Inflammatory macrophage treated with lipopolysaccharide for 4 hours (primary cell): ENCODE measurements around the gene RBM38.
"Not testable (repeated sequence)": the region's sequence is repeated elsewhere in the genome, so short reads cannot be mapped to it uniquely, and the experiment has no call there.

Experiments used
- DNase-seq: peaks from one replicate; pipeline ENCODE4 v3.0.0-alpha.2; 2020

RBM38 gene

GRCh38 chr20:57405236-57406016 lies 14.2 kb downstream of the RBM38 start:
- no peak for DNase-seq

- DNase-seq = no peak
Measured at GRCh38 chr20:57407541-57407956, 16.4 kb downstream of the RBM38 start.

- DNase-seq = no peak
Measured at GRCh38 chr20:57408131-57408530, 16.9 kb downstream of the RBM38 start.

DNA sequence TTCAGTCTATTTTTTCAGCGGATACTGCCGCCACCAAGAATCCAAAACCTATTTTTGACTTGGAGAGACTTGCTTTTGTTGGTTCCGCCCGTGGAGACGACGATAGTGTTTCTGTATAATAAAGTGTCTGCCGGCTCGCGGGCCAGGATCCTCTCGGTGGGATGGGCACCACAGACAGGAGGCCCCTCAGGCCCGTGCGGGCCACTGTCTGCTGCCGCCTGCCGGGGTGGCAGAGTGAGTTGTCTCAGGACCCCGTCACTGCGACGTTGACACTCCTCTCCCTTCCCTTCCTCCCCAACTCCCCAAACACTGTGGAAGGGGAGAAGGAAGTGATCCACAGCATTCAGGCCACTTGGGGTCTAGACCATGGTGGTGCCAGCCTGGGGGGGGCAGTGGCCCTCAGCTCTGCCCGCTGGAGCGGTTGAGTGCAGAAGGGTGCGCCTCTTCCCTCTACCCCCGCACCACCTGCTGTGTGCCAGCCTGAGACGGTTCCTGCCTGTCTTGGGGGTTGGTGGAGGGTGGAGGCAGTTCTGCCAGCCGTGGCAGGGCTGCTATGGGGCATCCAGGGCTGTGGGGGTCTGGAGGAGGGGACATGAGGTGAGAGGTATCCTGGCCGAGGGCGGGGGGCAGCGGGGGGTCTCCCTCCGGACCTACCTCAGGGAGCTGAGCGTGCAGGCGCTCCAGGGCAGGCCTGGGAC lies 17.5 kb downstream of the RBM38 start:
- no peak for DNase-seq

- no peak for DNase-seq
Measured at GRCh38 chr20:57409316-57409671, 18.1 kb downstream of the RBM38 start.

DNA sequence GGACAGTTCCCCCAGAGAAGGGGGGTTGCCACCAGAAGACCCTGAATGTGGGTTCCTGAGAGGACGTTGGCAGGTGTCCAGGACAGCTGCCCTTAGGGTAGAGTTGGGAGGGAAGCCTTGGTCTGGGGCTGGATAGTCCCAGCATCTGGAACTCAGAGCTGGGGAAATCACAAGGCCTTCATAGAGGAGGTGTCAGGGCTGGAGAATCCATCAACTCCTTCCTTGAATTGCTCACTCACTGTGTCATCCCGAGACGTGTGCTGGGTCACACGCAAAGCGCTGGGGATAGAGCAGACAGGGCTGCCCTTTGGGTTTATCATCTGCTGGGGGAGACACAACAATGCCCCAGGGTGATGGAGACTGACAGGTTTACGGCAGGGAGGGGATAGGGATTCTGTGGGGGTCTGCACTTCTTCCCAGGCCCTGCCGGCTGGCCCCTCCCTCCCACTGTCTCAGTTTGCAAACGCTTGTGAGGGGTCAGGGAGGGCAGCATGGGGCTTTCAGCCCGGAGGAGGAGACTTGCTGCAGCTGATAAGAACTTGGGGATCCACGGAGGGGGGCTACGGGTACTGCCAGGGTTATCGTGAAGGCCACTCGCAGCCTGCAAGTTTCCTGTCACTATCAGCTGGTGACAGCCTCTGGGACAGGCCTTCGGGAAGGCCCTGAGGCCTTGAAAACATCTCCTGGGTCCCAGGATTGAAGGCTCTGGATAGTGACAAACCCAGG lies 18.6 kb downstream of the RBM38 start:
- no peak for DNase-seq

DNA sequence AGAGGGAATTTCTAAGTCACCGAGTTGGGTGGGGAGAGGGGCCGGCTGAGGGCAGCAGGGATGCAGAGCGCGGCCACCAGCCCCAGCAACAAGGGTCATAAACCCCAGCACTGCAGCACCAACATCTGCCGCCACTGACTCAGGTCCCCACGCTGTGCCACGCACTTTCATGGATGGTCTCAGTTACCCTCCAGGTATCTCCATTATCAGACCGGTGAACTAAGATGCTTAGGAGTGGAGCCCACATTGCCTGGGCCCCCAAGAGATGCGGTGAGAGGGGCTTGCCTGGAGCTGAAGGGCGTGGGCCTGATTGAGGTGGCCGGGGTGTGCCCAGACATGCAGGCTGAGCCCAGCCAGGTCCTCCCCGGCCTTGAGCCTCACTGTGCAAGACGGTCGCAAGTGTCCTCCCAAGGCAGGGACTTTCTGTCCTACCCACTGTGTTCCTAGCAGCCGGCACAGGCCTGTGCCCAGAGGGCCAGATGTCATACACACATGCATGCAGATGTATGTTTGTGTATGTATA lies 19.3 kb downstream of the RBM38 start:
- DNase-seq = no peak

GRCh38 chr20:57410924-57411323 lies 19.7 kb downstream of the RBM38 start:
- DNase-seq = no peak

DNA sequence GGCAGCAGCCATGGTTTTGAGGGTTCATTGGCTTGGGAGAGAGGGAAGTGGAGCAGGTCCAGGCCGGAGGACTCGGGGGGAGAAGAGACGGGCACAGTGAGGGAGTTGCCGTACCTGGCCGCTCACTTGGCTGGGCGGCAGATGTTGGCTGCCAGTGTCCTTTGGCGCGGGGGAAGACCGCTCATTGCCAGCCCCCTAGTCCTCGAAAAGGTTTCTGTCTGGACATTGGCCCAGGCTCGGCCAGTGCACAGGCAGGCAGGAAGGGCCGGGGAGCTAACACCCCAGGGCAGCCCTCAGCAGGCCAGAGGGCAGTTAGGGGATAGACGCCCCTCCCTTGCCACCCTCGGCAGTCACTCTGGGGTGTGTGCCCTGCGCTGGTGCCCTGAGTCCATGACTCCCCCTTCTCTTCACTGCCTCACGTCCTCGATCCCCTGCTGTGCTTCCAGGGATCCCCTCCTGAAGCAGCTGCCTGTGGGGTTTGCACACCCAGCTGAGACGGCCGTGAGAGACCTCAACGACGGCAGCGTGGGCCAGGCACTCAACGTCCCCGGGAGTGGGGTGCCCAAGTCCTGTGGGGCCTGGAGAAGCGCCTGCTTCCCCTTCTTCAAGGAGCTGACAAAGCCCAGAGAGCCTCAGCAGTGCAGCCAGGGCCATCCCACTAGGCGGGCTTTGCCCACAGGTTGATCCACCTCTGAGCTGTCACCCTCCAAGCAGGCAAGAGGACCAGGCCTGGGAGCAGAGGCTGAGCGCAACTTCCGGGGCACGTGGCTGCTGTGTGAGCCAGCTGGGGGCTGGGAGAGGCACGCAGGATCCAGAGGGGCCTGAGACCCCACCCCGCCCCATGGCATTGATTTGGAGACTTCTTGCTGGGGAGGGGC lies 20.4 kb downstream of the RBM38 start:
- DNase-seq = no peak

- DNase-seq = no peak
Measured at GRCh38 chr20:57412347-57413029, 21.3 kb downstream of the RBM38 start.

- DNase-seq = no peak
Measured at GRCh38 chr20:57413986-57414385, 22.8 kb downstream of the RBM38 start.

DNA sequence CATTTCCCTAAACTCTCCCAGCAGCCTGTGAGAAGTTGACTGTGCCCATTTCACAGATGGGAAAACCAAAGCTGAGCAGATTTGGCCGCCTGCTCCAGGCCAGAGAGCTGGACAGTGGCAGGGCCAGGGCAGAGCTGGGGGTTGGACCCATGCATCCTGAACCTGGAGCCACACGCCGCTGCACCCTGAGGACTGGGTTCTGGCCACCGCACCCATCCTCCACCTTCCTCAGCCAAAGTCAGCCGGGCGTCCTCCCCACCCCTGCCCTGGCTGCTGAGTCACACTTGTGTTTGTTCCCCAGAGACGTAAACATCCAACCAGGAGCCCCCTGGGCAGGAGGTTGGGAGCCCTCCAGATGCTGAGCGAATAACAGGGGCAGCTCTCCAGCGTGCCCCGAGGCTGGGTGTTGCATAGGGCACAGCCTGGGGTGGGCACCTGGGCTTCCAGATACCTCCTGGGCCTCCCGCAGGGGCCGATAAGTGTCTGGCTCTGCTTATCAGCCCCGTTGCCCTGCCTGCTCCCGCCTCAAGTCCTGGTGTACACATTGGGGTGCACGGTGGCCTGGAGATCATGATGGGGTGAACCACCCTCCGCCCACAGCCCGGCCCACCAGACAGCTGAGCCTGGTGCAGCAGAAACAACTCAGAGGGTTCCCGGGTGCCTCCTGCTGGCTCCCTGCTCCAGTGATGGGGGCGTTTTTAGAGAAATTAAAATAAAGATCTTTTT lies 23.8 kb downstream of the RBM38 start:
- no peak for DNase-seq

DNA sequence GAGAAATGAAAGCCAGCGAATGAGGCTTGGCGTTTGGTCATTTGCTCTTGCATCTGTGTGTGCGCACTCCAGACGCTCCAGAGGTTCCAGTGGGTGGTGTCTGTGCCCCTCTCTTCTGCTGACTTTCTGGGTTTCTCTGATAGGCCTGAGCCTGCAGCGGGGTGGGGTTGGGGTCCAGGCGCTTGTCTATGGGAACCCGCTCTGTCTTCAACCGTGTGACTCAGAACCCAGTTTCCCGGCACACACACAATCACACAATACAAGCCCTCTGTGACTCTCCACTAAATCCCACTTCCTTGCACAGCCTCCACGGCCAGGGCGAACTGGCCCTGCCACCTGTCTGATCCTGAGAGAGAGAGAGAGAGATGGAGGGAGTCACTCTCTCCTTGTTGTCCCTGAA lies 24.6 kb downstream of the RBM38 start:
- DNase-seq = no peak

DNA sequence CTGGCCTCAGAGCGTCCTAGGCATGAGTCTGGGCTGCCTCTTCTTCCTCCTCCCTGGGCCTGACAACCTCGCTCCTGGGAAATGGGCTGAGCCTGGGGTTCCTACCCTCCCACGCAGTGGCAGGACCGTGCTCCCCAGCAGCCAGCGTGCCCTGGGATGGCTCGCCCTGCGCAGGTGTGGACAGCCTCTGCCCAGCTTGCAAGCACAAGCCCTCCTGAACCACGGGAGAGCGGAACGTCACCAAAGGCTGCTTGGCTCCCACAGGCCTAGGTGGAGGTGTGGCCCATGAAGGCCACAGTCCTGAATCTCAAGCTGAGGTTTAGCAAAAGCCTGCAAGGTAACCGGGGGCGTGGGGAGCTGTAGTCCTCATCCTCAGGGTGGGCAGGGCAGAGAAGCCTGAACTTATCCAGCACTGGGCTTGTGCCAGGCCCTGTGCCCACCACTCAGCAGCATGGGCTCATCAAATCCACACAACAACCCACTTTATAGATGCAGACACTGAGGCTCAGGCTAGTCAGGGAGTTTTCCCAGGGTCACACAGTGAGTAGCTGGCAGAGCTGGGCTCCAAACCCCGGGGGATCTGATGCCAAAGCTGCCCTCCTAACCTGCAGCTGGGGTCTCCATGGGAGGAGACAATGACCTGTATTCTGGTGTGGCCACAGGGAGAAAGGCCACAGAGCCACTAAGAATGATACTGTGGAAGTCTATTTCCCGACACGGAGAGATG lies 25.3 kb downstream of the RBM38 start:
- DNase-seq = no peak

DNA sequence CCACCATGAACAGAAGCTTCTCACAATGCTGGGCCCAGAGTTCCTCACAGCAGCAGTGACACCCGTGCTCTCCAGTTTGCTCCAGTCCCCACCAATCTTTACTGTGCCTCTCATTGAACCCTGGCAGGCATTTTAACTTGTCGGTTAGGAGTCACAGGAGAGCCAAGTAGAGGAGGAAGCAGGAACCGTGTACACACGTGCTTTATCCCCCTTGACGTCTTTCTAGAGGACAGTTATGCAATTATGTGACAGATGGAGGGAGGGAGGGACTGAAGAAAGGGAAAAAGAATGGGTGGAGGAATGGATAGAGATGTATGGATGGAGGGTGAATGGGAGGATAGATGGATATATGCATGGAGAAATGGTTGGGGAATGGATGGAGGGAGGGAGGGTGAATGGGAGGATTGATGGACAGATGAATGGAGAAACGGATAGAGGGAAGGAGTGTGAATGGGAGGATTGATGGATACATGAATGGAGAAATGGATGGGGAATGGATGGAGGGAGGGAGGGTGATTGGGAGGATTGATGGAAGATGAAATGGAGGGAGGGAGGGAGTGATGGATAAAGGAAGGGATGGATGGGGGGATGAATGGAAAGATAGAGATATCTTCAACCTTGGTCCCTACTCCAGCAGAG lies 26.0 kb downstream of the RBM38 start:
- peak; percentile 24 for DNase-seq

GRCh38 chr20:57417830-57418780 lies 26.9 kb downstream of the RBM38 start:
- no peak for DNase-seq

DNA sequence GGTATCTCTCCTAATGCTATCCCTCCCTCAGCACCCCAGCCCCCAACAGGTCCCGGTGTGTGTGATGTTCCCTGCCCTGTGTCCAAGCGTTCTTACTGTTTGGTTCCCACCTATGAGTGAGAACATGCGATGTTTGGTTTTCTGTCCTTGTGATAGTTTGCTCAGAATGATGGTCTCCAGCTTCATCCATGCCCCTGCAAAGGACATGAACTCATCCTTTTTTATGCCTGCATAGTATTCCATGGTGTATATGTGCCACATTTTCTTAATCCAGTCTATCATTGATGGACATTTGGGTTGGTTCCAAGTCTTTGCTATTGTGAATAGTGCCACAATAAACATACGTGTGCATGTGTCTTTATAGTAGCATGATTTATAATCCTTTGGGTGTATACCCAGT lies 28.3 kb downstream of the RBM38 start:
- not testable (repeated sequence) for DNase-seq

GRCh38 chr20:57420571-57421252 lies 29.5 kb downstream of the RBM38 start:
- DNase-seq = no peak
